GM06990 (cell line): ENCODE measurements around the gene IGF1R.

Experiments used
- DNase-seq: peaks from one replicate; pipeline ENCODE4 v3.0.0-alpha.2; 2011; ENCODE audit not compliant: insufficient read length; ENCODE audit errors: extremely low read depth
- H3K27me3 ChIP-seq: replicated peaks from 2 replicates; pipeline ENCODE4 v1.6.0; 2011; ENCODE audit warnings: low read length; ENCODE audit not compliant: control insufficient read depth, insufficient read depth
- H3K36me3 ChIP-seq: 2 replicates; pipeline ENCODE4 v1.5.1; 2011; ENCODE audit warnings: low read length; ENCODE audit not compliant: control insufficient read depth, insufficient read depth
- H3K4me3 ChIP-seq: replicated peaks from 2 replicates; pipeline ENCODE4 v1.5.1; 2011; ENCODE audit warnings: low read depth, mild to moderate bottlenecking, control low read depth, low read length
- TF ChIP-seq, protein P1 (sequence below): IDR thresholded peaks from 2 replicates; pipeline ENCODE4 v1.5.1; 2011; ENCODE audit warnings: low read length, control low read depth, mild to moderate bottlenecking, inconsistent platforms; ENCODE audit not compliant: insufficient read depth, poor library complexity, severe bottlenecking

The IGF1R gene

GRCh38 chr15:98942431-98942830 lies 294.1 kb downstream of the IGF1R start:
- H3K4me3 ChIP-seq: no peak overlapping the region
- no peaks in the 10 kb centered on the region for H3K27me3 ChIP-seq
- TF ChIP-seq, protein P1, sequence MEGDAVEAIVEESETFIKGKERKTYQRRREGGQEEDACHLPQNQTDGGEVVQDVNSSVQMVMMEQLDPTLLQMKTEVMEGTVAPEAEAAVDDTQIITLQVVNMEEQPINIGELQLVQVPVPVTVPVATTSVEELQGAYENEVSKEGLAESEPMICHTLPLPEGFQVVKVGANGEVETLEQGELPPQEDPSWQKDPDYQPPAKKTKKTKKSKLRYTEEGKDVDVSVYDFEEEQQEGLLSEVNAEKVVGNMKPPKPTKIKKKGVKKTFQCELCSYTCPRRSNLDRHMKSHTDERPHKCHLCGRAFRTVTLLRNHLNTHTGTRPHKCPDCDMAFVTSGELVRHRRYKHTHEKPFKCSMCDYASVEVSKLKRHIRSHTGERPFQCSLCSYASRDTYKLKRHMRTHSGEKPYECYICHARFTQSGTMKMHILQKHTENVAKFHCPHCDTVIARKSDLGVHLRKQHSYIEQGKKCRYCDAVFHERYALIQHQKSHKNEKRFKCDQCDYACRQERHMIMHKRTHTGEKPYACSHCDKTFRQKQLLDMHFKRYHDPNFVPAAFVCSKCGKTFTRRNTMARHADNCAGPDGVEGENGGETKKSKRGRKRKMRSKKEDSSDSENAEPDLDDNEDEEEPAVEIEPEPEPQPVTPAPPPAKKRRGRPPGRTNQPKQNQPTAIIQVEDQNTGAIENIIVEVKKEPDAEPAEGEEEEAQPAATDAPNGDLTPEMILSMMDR: no peak
- DNase-seq: no peak
- no peaks in the 10 kb centered on the region; the same call in 1 of the 2 replicates for H3K36me3 ChIP-seq

- Histone ChIP-seq H3K36me3 (no peaks in the 10 kb centered on the region; the same call in 1 of the 2 replicates), H3K4me3 (no peak overlapping the region), H3K27me3 (no peaks in the 10 kb centered on the region)
- DNase-seq: no peak
- TF ChIP-seq, protein P1: no peak
These were observed 294.7 kb downstream of the IGF1R start for GRCh38 chr15:98943051-98943508.

DNA sequence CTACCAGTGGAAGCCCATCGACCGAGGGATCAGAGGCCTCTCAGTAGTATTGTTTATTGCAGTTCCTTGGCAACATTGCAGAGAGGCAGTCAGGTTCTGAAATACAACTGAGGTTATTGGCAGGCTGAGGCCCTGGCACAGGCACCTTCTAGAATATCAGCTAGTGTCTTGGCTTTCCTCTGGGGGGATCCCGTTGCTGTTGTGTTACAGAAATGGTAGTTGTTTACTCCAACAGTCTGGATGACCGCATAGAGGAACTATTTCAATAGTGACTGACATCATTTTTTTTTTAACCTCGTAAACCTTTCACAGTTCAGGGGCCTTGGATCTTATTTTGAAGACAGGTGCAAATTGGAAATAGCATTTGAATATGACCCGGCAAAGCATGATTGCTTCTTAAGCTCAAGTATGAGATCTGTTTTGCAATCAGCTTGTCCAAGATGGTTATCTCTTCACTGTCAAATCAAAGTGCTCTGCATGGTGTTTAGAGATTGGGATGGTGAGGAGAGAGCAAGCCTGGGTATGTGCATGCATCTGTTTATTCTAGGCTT lies 295.3 kb downstream of the IGF1R start:
- TF ChIP-seq, protein P1: no peak
- Histone ChIP-seq H3K4me3 (no peak overlapping the region), H3K27me3 (no peaks in the 10 kb centered on the region), H3K36me3 (no peaks in the 10 kb centered on the region; the same call in 1 of the 2 replicates)
- DNase-seq: no peak

GRCh38 chr15:98946301-98947255 lies 298.2 kb downstream of the IGF1R start:
- no peaks in the 10 kb centered on the region for H3K36me3 ChIP-seq
- no peak overlapping the region for H3K4me3 ChIP-seq
- no peak for DNase-seq
- TF ChIP-seq, protein P1: no peak
- no peaks in the 10 kb centered on the region for H3K27me3 ChIP-seq

DNA sequence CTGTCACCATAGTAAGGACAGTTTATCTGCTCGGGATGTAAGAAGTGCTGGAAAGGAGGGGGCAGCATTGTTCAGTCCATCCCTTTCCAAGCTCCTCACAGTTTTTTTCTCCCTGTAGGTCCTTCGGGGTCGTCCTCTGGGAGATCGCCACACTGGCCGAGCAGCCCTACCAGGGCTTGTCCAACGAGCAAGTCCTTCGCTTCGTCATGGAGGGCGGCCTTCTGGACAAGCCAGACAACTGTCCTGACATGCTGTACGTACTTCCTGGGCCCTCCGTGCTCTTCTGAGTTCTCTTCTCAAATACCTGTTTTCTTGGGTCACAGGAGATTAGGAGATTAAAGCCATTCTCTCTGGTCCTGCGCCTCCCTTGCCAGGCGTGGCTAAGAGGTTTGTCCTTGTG lies 300.1 kb downstream of the IGF1R start:
- no peaks in the 10 kb centered on the region for H3K36me3 ChIP-seq
- no peaks in the 10 kb centered on the region for H3K27me3 ChIP-seq
- TF ChIP-seq, protein P1: no peak
- no peak overlapping the region for H3K4me3 ChIP-seq
- no peak for DNase-seq
